ENCODE measurements around the gene PCSK4.

Gene PCSK4

GRCh38 chr19:1486720-1487575 lies 3.2 kb downstream of the PCSK4 start:
- Histone ChIP-seq H3K18ac (ENCODE audit: low read length) (no peak overlapping the region), H3K4me1 (ENCODE audit: control insufficient read depth in 2 of 2, insufficient read depth in 1 of 2, low read depth in 1 of 2, low read length in 2 of 2) (peaks cover 11 to 13% of the 10 kb centered on the region in 2 donors), H3K14ac (ENCODE audit: low read length) (no peak overlapping the region), H3K79me1 (ENCODE audit: low read depth, low read length) (peaks cover 7% of the 10 kb centered on the region), H3K27ac (replicated peaks; ENCODE audit: low read length) (no peak overlapping the region), H3K4ac (ENCODE audit: low read length) (peak overlapping the region; percentile 37), H2AK5ac (ENCODE audit: low read depth, low read length) (peak overlapping the region; percentile 90), H3K4me2 (ENCODE audit: insufficient read depth, low read length, poor library complexity, severe bottlenecking) (no peak overlapping the region), H4K91ac (ENCODE audit: low read depth, low read length, poor library complexity) (no peak overlapping the region), H2BK5ac (ENCODE audit: low read length) (no peak overlapping the region), H3K9ac (ENCODE audit: low read depth, low read length, poor library complexity) (peak overlapping the region; percentile 78), H2BK15ac (ENCODE audit: low read length) (peak overlapping the region; percentile 75), H3K4me3 (ENCODE audit: low read length in 2 of 2) (no peak overlapping the region), H3K9me3 (replicated peaks in 1 of 2; ENCODE audit: control insufficient read depth in 2 of 2, insufficient read depth in 1 of 2, low read depth in 1 of 2, low read length in 2 of 2) (no peaks in the 10 kb centered on the region), H3K23ac (ENCODE audit: low read depth, low read length, poor library complexity) (no peak overlapping the region), H4K8ac (ENCODE audit: low read depth, low read length) (peak overlapping the region; percentile 48), H2BK120ac (ENCODE audit: low read depth, low read length) (no peak overlapping the region), H3K36me3 (replicated peaks in 1 of 2; ENCODE audit: control insufficient read depth in 2 of 2, insufficient read depth in 2 of 2, low read length in 2 of 2) (no peaks in the 10 kb centered on the region), H2AFZ (ENCODE audit: low read length) (no peak overlapping the region), H2BK12ac (ENCODE audit: low read length) (peak overlapping the region; percentile 10), H3K27me3 (ENCODE audit: control insufficient read depth in 3 of 3, insufficient read depth in 3 of 3, low read depth in 1 of 3, low read length in 3 of 3) (peaks cover 3 to 9% (median 8%) of the 10 kb centered on the region in 3 experiments)
- DNase-seq (ENCODE audit: low spot score): no peak
- no CpG with 5 or more reads among the region's 56 CpGs for WGBS, 2 donors (ENCODE audit: extremely low coverage in 2 of 2, insufficient read length in 2 of 2, insufficient replicate concordance in 1 of 2)

GRCh38 chr19:1483979-1484428 lies 6.1 kb downstream of the PCSK4 start:
- DNase-seq (ENCODE audit: low spot score): no peak
- Histone ChIP-seq H2BK15ac (ENCODE audit: low read length) (no peak overlapping the region), H3K9ac (ENCODE audit: low read depth, low read length, poor library complexity) (no peak overlapping the region), H3K4me2 (ENCODE audit: insufficient read depth, low read length, poor library complexity, severe bottlenecking) (no peak overlapping the region), H3K14ac (ENCODE audit: low read length) (no peak overlapping the region), H2BK120ac (ENCODE audit: low read depth, low read length) (no peak overlapping the region), H3K4me3 (ENCODE audit: low read length in 2 of 2) (no peak overlapping the region), H2BK5ac (ENCODE audit: low read length) (no peak overlapping the region), H3K79me1 (ENCODE audit: low read depth, low read length) (peaks cover 10% of the 10 kb centered on the region), H3K18ac (ENCODE audit: low read length) (no peak overlapping the region), H3K23ac (ENCODE audit: low read depth, low read length, poor library complexity) (no peak overlapping the region), H3K27ac (replicated peaks; ENCODE audit: low read length) (no peak overlapping the region), H3K27me3 (ENCODE audit: control insufficient read depth in 3 of 3, insufficient read depth in 3 of 3, low read depth in 1 of 3, low read length in 3 of 3) (no peaks in the 10 kb centered on the region), H4K91ac (ENCODE audit: low read depth, low read length, poor library complexity) (no peak overlapping the region), H4K8ac (ENCODE audit: low read depth, low read length) (no peak overlapping the region), H3K4me1 (ENCODE audit: control insufficient read depth in 2 of 2, insufficient read depth in 1 of 2, low read depth in 1 of 2, low read length in 2 of 2) (no peaks in the 10 kb centered on the region), H3K4ac (ENCODE audit: low read length) (no peak overlapping the region), H3K9me3 (replicated peaks in 1 of 2; ENCODE audit: control insufficient read depth in 2 of 2, insufficient read depth in 1 of 2, low read depth in 1 of 2, low read length in 2 of 2) (no peaks in the 10 kb centered on the region), H3K36me3 (replicated peaks in 1 of 2; ENCODE audit: control insufficient read depth in 2 of 2, insufficient read depth in 2 of 2, low read length in 2 of 2) (no peaks in the 10 kb centered on the region), H2AK5ac (ENCODE audit: low read depth, low read length) (no peak overlapping the region), H2BK12ac (ENCODE audit: low read length) (no peak overlapping the region), H2AFZ (ENCODE audit: low read length) (no peak overlapping the region)
- no CpG with 5 or more reads among the region's 23 CpGs for WGBS, 2 donors (ENCODE audit: extremely low coverage in 2 of 2, insufficient read length in 2 of 2, insufficient replicate concordance in 1 of 2)

DNA sequence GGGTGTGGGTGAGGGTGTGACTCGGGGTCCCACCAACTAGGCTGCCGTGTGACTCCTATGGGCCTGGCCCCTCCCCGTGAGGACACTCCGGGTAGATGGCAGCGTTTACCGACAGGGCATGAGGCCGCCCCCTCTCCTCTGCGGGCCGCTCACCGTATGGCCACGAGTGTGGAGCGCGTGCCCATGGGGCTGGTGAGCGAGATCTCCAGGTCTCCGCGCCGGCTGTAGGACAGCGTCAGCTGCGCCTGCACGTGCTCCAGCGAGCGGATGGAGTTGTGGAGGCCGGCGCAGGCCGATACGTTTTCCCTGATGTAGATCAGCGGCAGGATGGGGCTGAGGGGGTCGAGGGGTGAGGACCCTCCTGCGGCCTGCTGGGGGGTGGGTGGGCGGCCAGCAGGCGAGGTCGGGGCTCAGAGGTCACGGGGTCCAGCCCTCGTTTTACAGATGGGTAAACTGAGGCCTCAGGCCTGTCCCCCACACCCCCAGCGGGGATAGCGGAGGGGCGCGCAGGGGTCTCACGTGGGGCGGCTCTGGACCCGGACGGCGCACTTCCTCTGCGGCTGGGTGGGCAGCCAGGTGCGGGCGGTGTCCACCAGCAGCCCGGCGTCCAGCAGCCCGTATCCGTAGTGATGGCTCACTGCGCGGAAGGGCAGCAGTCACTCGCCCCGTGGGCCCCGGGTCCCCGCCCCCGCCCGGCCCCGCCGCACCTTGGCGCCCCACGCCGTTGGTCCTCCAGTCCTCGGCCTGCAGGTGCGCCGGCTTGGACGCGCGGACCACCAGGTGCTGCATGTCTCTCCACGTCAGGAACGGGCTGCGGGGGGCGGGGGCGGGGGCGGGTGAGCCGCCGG lies 6.8 kb downstream of the PCSK4 start:
- Histone ChIP-seq H3K36me3 (replicated peaks in 1 of 2; ENCODE audit: control insufficient read depth in 2 of 2, insufficient read depth in 2 of 2, low read length in 2 of 2) (no peaks in the 10 kb centered on the region), H4K91ac (ENCODE audit: low read depth, low read length, poor library complexity) (no peak overlapping the region), H3K23ac (ENCODE audit: low read depth, low read length, poor library complexity) (peak overlapping the region; percentile 65), H3K4me3 (ENCODE audit: low read length in 2 of 2) (peak overlapping the region in 1 of 2 donors; percentile 54), H3K14ac (ENCODE audit: low read length) (no peak overlapping the region), H4K8ac (ENCODE audit: low read depth, low read length) (no peak overlapping the region), H2BK15ac (ENCODE audit: low read length) (no peak overlapping the region), H3K9me3 (replicated peaks in 1 of 2; ENCODE audit: control insufficient read depth in 2 of 2, insufficient read depth in 1 of 2, low read depth in 1 of 2, low read length in 2 of 2) (no peaks in the 10 kb centered on the region), H2BK12ac (ENCODE audit: low read length) (peak overlapping the region; percentile 41), H2BK5ac (ENCODE audit: low read length) (no peak overlapping the region), H3K4me1 (ENCODE audit: control insufficient read depth in 2 of 2, insufficient read depth in 1 of 2, low read depth in 1 of 2, low read length in 2 of 2) (peaks cover 0 to 3% of the 10 kb centered on the region in 2 donors), H3K27ac (replicated peaks; ENCODE audit: low read length) (no peak overlapping the region), H2AFZ (ENCODE audit: low read length) (no peak overlapping the region), H3K18ac (ENCODE audit: low read length) (peak overlapping the region; percentile 64), H3K79me1 (ENCODE audit: low read depth, low read length) (peaks cover 12% of the 10 kb centered on the region), H2BK120ac (ENCODE audit: low read depth, low read length) (no peak overlapping the region), H3K4ac (ENCODE audit: low read length) (no peak overlapping the region), H3K9ac (ENCODE audit: low read depth, low read length, poor library complexity) (no peak overlapping the region), H3K4me2 (ENCODE audit: insufficient read depth, low read length, poor library complexity, severe bottlenecking) (no peak overlapping the region), H2AK5ac (ENCODE audit: low read depth, low read length) (peak overlapping the region; percentile 81), H3K27me3 (ENCODE audit: control insufficient read depth in 3 of 3, insufficient read depth in 3 of 3, low read depth in 1 of 3, low read length in 3 of 3) (no peaks in the 10 kb centered on the region)
- WGBS, 2 donors (ENCODE audit: extremely low coverage in 2 of 2, insufficient read length in 2 of 2, insufficient replicate concordance in 1 of 2): no CpG with 5 or more reads among the region's 77 CpGs
- DNase-seq (ENCODE audit: low spot score): no peak
